ENCODE results near the gene ZDHHC14. TPM values are rescaled to one million over a fixed set of nuclear protein-coding genes. Genes with fewer than 3 reads are reported as not detected.
"Not testable (repeated sequence)": the region's sequence is repeated elsewhere in the genome, so short reads cannot be mapped to it uniquely, and the experiment has no call there.

Gene ZDHHC14
- total and polyA plus RNA-seq, 7 donors: 2.5 to 14.6 (median 4.3) TPM

DNA sequence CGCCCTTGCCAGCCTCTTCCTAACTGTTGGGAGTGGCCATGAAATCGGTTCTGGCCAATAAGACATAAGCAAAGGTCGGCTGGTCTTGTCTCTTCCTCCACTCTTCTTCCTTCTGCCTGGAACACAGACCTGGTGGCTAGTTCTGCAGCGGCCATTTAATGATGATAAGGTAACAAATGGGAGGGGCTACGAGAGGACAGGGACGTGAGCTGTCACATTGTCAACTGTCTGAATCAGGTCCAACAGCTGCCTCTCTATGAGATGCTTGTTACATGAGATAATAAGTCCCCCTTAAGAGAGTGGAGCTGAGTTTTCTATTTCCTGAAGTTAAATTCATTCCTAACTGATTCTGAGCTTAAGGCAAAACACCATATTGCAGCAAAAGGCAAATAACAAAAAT, 45.2 kb upstream of the ZDHHC14 start:
- WGBS, 3 donors: 23 to 41% (median 29%) methylated on average over 6 of the region's 6 CpGs
- intact Hi-C loops (cut with DNase I): loop anchor here in 1 of 2 donors (5.0 kb wide), 1 partner anchor 41 kb away; no protein-coding TSS in a partner anchor

DNA sequence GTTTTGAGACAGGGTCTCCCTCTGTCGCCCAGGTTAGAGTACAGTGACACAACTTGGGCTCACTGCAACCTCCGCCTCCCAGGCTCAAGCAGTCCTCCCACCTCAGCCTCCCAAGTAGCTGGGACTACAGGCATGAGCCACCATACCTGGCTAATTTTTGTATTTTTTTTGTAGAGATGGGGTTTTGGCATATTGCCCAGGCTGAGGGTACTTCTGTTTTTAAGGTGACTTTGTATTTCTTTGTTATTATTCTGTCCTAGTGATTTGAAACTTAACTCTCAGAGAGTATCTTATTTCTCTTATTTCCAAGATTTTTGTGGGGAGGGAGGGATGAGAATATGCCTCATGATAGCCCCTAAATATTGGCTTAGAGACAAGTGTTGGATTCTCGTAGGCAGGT, 43.7 kb upstream of the ZDHHC14 start:
- H3K27ac ChIP-seq; H3K27me3 ChIP-seq (ENCODE audit: insufficient read depth in 3 of 3, low read length in 2 of 3); H3K4me1 ChIP-seq; H3K4me3 ChIP-seq; H3K36me3 ChIP-seq (ENCODE audit: insufficient read depth in 1 of 2, low read depth in 1 of 2); DNase-seq; ATAC-seq; H3K9me3 ChIP-seq: not testable (repeated sequence)
- WGBS, 3 donors: 78 to 87% (median 83%) methylated on average over 3 of the region's 3 CpGs
- intact Hi-C loops (cut with DNase I): loop anchor here in 1 of 2 donors (5.0 kb wide), 1 partner anchor 40 kb away; no protein-coding TSS in a partner anchor

More for the DNA sequence above, 45.2 kb upstream of the ZDHHC14 start:
- no peaks in the 10 kb centered on the region for H3K9me3 ChIP-seq
- H3K27me3 ChIP-seq (ENCODE audit: insufficient read depth in 3 of 3, low read length in 2 of 3): peaks cover 0 to 2% (median 0%) of the 10 kb centered on the region in 3 donors
- H3K4me3 ChIP-seq: no peak overlapping the region
- no peaks in the 10 kb centered on the region for H3K4me1 ChIP-seq
- no peaks in the 10 kb centered on the region for H3K36me3 ChIP-seq (ENCODE audit: insufficient read depth in 1 of 2, low read depth in 1 of 2)
- TF ChIP-seq, protein P1, sequence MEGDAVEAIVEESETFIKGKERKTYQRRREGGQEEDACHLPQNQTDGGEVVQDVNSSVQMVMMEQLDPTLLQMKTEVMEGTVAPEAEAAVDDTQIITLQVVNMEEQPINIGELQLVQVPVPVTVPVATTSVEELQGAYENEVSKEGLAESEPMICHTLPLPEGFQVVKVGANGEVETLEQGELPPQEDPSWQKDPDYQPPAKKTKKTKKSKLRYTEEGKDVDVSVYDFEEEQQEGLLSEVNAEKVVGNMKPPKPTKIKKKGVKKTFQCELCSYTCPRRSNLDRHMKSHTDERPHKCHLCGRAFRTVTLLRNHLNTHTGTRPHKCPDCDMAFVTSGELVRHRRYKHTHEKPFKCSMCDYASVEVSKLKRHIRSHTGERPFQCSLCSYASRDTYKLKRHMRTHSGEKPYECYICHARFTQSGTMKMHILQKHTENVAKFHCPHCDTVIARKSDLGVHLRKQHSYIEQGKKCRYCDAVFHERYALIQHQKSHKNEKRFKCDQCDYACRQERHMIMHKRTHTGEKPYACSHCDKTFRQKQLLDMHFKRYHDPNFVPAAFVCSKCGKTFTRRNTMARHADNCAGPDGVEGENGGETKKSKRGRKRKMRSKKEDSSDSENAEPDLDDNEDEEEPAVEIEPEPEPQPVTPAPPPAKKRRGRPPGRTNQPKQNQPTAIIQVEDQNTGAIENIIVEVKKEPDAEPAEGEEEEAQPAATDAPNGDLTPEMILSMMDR (IDR thresholded peaks at IDR 0.05): no peak
- no peak overlapping the region for H3K27ac ChIP-seq
- no peak for DNase-seq
- peak; percentile 82 to 90 (median 86) for ATAC-seq

DNA sequence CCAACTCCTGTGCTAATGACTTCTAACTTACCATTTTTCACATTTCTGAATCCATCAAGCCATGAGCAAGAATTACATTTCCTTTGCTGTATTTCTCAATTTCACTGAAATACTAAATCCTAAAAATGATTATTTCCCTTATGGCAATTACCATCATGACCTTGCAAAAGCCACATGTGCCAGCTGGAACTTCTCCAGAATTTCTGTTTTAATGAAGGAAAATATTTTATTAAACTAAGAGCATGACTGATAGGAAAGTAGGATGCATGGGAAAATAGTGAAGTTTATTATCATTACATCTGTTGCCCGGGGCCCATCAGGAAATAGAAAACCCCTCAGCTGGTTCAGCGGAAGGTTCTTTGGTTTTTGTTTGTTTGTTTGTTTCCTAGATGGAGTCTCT, 43.2 kb upstream of the ZDHHC14 start:
- Histone ChIP-seq H3K4me1 (no peaks in the 10 kb centered on the region), H3K27ac (no peak overlapping the region), H3K36me3 (ENCODE audit: insufficient read depth in 1 of 2, low read depth in 1 of 2) (no peaks in the 10 kb centered on the region), H3K9me3 (no peaks in the 10 kb centered on the region), H3K27me3 (ENCODE audit: insufficient read depth in 3 of 3, low read length in 2 of 3) (peaks cover 0 to 2% (median 0%) of the 10 kb centered on the region in 3 donors), H3K4me3 (no peak overlapping the region)
- TF ChIP-seq, protein P1 (IDR thresholded peaks at IDR 0.05): no peak
- ATAC-seq (no peak), DNase-seq (no peak)
- intact Hi-C loops (cut with DNase I): loop anchor here in 1 of 2 donors (5.0 kb wide), 1 partner anchor 40 kb away; no protein-coding TSS in a partner anchor
- WGBS, 3 donors: 70 to 77% (median 73%) methylated on average over 2 of the region's 2 CpGs

DNA sequence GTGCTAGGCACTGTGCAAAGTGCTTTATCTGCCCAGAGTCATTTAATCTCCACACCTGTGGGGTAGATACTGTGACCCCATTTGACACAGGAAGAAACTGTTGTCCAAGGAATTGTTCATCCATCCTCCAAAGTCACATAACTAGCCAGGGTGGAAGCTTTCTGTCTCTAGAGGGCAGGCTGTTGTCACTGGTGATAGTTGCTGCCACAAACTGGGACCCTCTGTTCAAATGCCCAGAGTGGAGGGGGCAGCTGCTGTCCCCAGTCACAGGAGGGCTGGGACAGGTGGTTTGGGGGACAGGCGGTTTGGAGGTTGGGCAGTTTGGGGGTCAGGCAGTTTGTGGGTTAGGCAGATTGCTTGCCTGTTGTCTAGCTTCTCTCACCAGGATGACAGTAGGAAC, 41.6 kb upstream of the ZDHHC14 start:
- no peaks in the 10 kb centered on the region for H3K9me3 ChIP-seq
- no peak overlapping the region for H3K27ac ChIP-seq
- intact Hi-C loops (cut with DNase I): loop anchor here in 1 of 2 donors (5.0 kb wide), 1 partner anchor 38 kb away; no protein-coding TSS in a partner anchor
- ATAC-seq (no peak), DNase-seq (no peak)
- 56 to 78% (median 77%) methylated on average over 1 of the region's 1 CpG for WGBS, 3 donors
- H3K4me1 ChIP-seq: no peaks in the 10 kb centered on the region
- no peaks in the 10 kb centered on the region for H3K27me3 ChIP-seq (ENCODE audit: insufficient read depth in 3 of 3, low read length in 2 of 3)
- no peak overlapping the region for H3K4me3 ChIP-seq
- H3K36me3 ChIP-seq (ENCODE audit: insufficient read depth in 1 of 2, low read depth in 1 of 2): no peaks in the 10 kb centered on the region
- TF ChIP-seq, protein P1 (IDR thresholded peaks at IDR 0.05): no peak

DNA sequence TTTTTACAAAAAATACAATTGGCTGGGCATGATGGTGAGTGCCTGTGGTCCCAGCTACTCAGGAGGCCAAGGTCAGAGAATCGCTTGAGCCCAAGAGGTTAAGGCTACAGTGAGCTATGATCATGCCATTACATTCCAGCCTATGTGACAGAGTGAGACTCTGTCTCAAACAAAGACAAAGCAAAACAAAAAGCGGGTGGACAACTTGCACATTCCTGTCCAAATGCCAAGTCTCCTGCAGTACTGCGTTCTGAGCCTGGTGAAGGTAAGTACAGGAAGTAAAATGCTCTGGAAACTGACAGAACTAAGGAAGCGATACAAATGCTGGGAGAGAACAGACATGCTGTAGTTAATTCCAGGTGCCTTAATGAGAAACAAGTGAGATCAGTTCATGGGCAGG, 37.3 kb upstream of the ZDHHC14 start:
- TF ChIP-seq, protein P1 (IDR thresholded peaks at IDR 0.05): no peak
- Histone ChIP-seq H3K4me3 (no peak overlapping the region), H3K9me3 (no peaks in the 10 kb centered on the region), H3K36me3 (ENCODE audit: insufficient read depth in 1 of 2, low read depth in 1 of 2) (no peaks in the 10 kb centered on the region), H3K4me1 (no peaks in the 10 kb centered on the region), H3K27ac (no peak overlapping the region), H3K27me3 (ENCODE audit: insufficient read depth in 3 of 3, low read length in 2 of 3) (peaks cover 0 to 4% (median 0%) of the 10 kb centered on the region in 3 donors)
- ATAC-seq (no peak), DNase-seq (no peak)
- 60 to 72% (median 61%) methylated on average over 4 of the region's 4 CpGs for WGBS, 3 donors
- intact Hi-C loops (cut with DNase I): no loop called here
